SKM-1 treated with dmso at 0.1 percent for 144 hours (cell line): ENCODE data around the gene NLGN1.
"Not testable (repeated sequence)": the region's sequence is repeated elsewhere in the genome, so short reads cannot be mapped to it uniquely, and the experiment has no call there.

ENCODE experiments used
- DNase-seq: peaks from one replicate; lab custom pipeline; 2025; ENCODE audit not compliant: unreplicated experiment; lab: John Stamatoyannopoulos, UW

NLGN1 gene

DNA sequence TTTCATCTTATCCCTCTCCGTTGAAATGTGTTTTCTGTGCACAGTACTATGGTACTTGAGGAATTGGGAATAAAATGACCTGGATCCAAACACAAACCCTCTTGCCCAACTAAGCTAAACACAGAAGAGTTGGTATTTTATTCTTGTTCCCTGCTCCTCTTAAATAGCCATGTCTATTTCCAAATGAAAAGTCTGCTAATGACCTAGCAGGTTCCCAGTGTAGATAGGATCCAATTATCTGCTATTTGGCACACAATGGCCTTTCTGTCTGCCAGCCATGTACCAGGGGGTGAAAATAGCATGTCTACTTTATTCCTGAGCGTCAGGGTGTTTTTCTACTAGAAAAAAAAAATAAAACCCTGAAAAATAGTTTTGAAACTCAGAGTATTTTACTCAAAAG, 804.6 kb downstream of the NLGN1 start:
- no peak for DNase-seq

DNA sequence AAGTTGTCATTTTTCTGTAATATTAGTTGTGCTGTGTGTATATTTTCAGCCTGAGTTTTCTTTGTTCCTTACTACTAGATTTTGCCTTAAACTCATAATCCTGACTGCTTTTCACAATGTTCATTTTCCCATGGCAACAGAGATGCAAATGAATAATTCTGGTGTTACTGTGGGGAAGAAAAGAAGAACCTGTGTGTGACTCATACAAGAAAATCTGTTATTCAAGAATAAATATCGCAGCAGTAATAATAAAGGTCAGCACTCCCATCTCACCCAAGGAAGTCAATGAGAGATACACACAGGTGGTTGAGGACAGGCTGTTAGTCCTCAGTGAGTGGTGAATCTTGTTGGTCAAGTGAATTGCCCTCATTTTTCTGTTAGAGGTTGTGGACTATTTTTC, 805.0 kb downstream of the NLGN1 start:
- DNase-seq: no peak

DNA sequence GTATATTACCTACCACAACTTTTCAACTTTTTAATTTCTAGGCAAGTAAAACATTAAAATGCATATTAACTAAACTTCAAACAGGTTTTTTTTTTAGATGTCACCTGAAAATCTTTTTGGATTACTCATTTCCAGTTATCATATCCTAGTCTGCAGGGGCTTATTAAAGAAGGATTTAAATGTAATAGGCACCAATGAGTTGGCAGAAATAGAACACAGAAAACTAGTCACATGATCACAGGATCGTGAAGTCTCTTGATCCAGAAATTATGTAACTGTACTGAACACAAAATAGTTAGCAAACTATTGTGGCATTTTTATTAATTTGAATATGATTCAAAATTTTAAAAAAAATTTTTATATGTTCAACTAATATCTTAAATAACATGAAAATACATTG, 807.2 kb downstream of the NLGN1 start:
- no peak for DNase-seq

DNA sequence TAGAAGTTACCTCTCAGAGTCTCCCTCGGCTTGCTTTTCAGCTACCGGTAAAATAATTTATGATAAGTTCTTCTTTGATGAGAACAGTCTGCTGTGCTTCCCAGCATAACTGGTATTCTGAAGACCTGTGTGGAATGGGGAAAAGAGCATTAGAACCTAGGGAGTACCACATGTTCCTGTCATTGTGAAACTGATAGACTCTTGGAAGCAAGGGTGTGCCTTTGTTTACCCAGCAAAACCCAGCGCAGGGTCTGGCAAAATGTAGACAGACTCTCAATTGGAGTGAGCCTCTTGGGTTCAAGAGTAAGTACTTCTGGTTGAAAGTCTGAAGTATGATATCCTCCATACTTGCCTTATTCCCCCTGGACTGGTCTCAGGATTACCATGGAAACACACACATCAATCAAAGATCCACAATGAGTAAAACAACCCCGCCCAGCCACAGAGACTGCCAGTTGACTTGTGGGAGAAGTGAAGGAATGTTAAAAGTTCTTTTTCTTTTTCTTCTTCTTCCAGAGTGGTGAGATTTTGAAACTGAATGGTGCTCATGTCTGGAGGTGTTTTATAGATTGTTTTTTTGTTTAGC, 809.2 kb downstream of the NLGN1 start:
- DNase-seq: no peak

DNA sequence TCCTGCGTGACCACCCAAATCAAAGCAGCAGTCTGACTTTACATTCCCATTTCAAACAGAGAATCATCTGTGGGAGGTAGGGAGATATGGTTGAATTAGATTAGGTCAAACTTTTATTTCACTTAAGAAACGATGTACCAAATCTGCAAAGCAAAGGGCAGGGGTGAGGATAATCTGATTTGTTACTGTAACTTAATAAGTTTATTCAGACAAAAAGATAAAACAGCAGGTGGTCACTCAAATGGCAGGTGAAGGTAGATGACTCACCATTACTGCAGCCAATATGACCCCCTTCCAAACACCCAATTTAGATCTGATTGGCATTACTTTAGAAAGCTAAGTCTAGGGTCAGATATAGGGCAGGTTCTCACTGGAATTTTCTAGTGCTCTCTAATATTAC, 810.6 kb downstream of the NLGN1 start:
- no peak for DNase-seq

DNA sequence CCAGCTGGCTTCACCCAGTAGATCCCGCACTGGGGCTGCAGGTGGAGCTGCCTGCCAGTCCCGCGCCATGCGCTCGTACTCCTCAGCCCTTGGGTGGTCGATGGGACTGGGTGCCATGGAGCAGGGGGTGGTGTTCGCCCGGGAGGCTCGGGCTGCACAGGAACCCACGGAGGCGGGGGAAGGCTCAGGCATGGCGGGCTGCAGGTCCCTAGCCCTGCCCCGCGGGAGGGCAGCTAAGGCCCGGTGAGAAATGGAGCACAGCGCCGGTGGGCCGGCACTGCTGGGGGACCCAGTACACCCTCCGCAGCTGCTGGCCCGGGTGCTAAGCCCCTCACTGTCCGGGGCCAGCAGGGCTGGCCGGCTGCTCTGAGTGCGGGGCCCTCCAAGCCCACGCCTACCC, 814.4 kb downstream of the NLGN1 start:
- DNase-seq: not testable (repeated sequence)

DNA sequence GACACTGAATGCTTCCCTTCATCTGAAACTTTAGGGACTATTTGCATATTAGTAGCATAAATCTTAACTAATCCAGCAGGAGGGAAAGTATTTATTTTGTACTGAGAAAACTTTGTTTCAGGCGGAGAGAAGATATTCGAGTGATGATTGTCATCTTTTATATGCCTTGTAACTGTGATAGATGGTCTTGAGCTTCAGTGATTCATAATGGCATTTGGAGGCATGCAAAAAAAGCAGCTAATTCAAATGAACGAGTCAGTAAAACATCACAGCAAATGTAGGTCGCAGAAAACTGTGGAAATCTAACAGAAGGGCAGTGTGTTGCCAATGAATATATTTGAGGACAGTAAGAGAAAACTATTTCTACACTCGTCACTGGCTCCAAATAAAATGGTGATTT, 817.9 kb downstream of the NLGN1 start:
- no peak for DNase-seq

DNA sequence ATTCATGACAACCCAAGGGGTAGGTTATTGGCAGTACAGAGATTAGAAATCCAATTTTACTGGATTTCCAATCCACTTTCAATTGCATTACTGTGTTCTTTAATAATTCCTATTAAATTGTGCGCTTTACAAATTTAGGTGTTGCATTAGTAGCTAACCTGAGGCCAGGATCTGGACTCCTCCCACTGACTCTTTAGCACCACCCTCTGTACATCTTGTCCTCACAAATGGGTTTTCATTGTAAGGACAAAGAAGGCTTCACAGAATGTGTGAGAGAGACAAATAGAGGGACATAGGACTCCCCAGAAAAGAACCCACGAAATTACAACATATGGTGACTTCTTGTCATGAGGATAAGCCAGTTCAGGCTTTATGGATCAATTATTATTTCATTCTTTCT, 818.5 kb downstream of the NLGN1 start:
- DNase-seq: no peak

DNA sequence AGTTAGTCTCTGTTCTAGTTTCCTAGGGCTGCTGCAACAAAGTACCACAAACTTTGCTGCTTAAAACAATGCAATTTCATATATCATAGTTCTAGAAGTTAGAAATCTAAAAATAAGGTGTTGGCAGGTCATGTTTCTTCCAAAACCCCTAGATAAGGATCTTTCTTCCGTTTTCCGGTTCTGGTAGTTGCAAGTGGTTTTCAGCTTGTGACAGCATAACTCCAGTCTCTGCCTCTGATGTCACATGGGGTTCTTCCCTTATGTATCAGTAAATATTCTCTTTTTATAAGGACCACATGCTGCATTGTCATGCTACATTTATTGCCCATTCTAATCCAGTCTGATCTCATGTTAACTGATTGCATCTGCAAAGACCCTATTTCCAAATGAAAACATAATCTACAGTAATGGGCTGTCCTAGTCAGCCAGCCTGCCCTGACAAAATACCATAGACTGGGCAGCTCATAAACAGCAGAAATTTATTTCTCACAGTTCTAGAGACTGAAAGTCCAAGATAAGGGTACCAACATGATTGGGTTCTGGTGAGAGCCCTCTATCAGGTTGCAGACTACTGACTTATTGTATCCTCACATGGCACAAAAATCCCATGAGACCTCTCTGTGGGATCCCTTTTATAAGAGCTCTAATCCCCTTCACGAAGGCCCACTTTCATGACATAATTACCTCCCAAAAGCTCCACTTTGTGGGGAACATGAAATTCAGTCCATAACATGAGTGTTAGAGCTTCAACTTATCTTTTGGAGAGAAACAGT, 819.6 kb downstream of the NLGN1 start:
- DNase-seq: no peak

DNA sequence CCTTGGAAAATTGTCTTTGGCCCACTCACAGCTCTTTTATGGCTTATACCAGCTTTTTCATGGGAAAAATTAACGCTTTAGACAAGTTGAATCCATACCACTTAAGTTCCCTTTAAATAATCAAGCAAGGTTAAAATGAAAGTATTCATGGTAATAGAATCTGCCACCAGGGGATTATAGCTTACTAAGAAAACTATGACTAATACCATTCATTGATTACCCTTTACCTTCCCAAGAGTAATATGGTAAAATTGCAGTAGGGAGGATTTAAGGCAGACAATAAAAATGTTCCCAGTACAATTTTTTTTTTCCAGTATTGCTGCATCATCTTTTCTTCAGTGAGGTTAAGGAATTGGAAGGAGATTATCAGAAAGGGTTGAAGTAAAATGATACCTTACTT, 820.5 kb downstream of the NLGN1 start:
- DNase-seq: no peak

DNA sequence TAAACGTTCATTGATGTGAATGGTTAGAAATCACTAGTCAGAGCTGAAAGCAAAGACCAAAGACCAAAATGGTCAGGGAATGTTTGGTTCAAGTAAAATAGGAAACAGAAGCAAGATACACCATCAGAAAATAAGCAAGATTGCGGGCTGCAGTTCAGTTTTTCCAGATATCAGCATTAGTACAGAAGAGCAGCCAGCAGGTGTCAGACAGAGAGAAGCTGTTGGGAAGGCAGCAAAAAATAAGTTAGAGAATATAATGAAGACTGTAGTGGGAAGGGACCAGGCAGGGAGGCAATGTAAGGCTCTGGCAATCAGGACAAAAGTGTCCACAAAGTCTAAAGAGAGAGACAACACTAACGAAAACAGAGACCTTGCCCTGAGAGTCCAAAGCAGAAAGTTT, 822.2 kb downstream of the NLGN1 start:
- no peak for DNase-seq

DNA sequence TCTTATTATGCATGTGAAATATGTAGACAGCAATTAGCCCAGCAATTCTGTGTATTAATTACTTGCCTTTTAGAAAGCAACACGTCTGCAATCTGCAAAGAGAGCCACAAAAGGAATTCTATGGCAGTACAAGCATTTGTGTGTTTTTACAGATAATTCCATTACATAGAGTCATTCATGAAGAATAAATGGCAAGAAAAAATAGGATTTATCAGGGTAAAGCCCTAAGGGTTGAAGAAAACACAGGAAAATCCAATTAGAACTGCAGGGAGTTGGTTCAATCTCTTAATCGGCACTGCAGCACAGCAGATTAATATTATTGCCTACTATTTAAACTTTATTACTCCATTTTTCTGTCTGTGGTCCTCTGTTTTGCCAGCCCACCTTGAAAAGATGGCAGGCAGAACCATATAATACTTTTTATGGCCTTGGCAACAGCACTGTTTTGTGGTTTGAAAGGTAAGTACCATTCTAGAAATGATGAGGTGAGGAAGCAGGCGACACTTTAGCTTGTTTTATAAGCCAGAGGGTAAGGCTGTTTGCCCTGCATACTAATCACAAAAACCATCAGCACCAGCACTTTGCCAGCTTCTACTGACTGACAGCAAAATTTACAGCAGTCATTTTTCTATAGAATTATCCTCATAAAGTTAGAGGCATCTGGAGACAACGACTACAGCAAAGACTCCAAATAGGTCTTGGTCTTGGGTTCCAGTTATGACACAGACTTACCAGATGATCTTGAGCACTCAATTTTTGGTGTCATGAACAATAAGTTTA, 823.4 kb downstream of the NLGN1 start:
- DNase-seq: no peak

DNA sequence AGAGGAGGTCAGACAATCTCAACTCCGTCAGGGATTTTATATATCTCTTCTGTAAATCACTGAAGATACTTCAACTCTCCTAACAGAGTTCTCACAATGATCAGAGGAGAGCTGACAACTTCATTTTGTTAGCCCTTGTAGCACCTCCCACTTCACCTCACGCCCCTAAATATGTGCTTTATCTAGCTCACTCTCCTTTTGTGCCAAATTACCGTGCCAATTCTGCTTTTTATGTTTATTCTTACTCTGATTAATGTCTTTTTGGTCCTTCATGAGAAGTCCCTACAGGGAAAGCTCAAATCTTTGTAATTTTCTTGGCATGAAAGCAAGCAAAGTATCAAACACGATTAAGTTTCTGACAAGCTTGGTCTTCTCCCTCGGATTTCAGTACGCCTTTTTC, 825.5 kb downstream of the NLGN1 start:
- no peak for DNase-seq

DNA sequence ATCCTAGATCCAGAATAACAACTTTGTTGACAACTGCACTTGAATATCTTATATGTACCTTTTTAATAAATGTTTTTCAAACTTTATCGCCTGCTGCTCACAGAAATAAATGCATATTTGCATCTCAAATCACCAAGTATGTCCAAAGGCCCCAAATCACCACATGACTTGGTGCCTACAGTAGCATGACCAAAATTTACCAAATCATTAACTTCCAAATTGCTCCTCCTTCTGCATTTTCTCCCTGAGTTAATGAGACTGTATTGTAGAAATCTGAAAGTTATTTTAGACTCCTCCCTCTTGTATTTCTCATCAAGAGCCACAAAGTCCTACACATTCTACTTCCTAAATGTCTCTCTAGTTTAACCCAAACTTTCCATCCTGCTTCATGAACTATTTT, 826.1 kb downstream of the NLGN1 start:
- DNase-seq: no peak

DNA sequence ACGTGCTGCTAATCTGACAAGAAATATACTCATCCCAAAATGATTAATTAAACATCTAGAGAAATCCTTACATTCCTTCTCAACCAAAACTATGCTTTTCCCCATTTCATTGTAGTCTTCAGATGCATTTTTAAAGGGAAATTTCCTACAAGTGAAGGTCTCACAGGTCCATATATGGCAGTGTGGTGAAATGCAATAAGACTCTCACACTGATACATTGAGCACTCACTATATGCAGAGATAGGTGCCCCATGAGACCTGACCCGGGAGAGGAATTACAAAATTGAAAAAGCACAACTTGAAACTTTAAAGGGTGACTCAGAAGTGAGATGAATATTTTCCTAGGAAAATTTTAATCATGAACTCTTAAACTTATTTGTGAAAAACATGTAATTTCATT, 832.4 kb downstream of the NLGN1 start:
- DNase-seq: no peak

DNA sequence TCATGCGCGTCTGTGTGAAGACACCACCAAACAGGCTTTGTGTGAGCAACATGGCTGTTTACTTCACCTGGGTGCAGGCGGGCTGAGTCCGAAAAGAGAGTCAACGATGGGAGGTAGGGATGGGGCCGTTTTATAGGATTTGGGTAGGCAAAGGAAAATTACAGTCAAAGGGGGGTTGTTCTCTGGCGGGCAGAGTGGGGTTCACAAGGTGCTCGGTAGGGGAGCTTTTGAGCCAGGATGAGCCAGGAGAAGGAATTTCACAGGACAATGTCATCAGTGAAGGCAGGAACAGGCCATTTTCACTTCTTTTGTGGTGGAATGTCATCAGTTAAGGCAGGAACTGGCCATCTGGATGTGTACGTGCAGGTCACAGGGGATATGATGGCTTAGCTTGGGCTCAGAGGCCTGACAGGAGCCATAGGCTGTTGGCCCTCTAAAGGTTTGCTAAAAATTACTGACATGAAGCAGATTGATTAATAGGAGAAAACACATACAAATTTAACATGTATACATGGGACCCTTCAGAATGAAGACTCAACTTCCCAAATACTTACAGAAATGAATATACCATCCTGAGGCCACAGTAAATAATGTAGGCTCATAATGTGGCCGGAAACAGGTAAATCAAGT, 834.6 kb downstream of the NLGN1 start:
- not testable (repeated sequence) for DNase-seq

DNA sequence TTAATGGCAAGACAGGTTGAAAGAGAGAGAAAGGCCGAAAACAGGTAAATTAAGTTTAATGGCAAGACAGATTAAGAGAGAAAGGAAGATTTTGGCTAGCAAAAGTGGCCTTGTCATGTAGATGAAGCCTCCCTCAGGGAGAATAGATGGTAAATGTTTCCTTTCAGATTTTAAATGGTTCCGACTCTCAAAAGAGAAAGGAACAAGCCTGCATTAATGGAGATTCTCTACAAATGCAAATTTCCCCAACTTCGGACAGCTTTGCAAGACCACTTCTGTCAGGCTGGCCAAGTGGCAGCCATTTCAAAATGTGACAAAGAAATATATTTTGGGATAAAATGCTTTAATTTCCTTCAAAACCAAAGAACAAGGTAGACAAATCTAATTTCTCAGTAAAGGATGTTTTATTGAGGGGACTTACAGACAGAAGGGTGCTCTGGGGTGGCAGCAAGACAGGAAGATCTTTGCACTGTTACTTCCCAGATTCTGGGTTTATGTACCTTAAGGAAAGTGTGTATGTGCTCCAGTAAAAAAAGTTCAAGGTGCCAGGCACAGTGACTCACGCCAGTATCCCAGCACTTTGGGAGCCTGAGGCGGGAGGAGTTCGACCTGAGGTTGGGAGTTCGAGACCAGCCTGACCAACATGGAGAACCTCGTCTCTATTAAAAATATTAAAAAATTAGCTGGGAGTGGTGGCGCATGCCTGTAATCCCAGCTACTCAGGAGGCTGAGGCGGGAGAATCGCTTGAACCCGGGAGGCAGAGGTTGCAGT, 835.3 kb downstream of the NLGN1 start:
- no peak for DNase-seq

DNA sequence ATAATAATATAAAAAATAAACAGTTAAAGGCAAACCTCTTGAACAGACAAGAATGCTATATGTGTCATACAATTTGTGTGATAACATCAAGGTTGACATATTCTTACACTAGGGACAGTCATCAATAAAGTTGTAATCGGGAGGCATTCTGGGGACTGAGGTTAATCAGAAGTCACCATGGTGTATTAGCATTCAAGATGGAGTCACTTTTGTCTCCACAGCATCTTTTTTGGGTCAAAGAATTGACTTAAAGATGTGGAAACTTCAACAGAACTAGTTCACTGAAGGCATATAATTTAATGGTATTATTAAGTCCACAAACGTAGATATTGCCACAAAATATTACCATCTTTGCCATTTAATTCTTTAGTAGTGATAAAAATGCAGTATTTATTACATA, 836.0 kb downstream of the NLGN1 start:
- DNase-seq: no peak

DNA sequence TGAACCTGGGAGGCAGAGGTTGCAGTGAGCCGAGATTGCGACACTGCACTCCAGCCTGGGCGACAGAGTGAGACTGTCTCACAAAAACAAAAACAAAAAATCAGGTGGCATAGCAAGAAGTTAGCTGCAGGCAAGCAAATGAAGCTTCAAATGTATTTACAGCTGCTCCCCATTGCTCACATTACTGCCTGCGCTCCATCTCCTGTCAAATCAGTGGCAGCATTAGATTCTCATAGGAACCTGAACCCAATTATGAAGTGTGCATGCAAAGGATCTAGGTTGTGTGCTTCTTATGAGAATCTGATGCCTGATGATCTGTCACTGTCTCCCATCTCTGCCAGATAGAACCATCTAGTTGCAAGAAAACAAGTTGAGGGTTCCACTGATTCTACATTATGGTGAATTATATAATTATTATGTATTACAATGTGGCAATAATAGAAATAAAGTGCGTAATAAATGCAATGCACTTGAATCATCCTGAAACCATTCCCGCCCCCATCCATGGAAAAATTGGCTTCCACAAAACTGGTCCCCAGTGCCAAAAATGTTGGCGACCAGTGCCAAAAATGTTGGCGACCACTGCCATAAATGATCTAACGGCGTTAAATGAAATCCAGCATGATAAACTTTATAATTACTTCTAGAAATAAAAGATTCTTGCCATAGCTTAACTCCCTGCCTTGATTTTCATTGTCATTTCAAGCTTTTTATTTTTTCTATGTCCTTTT, 844.9 kb downstream of the NLGN1 start:
- DNase-seq: no peak

DNA sequence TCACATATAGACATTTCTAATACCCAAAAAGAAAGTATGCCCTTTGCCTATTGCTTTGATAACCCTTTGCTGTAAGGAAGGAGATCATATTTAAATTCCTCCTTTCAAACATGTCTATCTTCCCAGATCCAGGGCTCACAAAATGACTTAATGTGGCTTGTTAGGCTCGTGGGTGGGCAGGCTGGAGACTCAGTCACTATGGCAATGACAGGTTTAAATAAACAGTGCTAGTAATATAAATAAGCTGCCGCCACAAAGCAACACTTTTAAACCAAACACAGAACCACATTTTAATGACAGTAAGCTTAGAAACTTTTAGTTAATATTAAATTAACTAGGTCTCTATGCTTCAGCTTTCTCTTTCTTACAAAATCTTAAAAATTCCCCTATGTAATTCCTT, 845.6 kb downstream of the NLGN1 start:
- DNase-seq: no peak
